Right atrium auricular region (tissue), 2 donors: ENCODE measurements around the gene PRH1. TPM values are rescaled to one million over a fixed set of nuclear protein-coding genes. Genes with fewer than 3 reads are reported as not detected.

Experiments
- DNase-seq: peaks from one replicate; pipeline ENCODE4 v3.0.0-alpha.2; 2019; ENCODE audit warnings: low spot score
- H3K27ac ChIP-seq, 2 donors: fragments of 200-600 bp; sonication (generic); 1 replicate in 1 of 2; 2 replicates in 1 of 2; pipeline ENCODE4 v1.5.1; 2016 to 2019
- H3K27me3 ChIP-seq, 2 donors: fragments of 200-600 bp; sonication (generic); one replicate each; pipeline versions ENCODE4 v1.5.1 to v1.6.0; 2017 to 2019
- H3K36me3 ChIP-seq: fragments of 200-600 bp; sonication (generic); one replicate; pipeline ENCODE4 v1.5.1; 2016
- H3K4me1 ChIP-seq, 2 donors: fragments of 200-600 bp; sonication (generic); one replicate each; pipeline versions ENCODE4 v1.5.1 to v1.6.0; 2017 to 2019
- H3K4me3 ChIP-seq, 2 donors: fragments of 200-600 bp; sonication (generic); 1 replicate in 1 of 2; 2 replicates in 1 of 2; pipeline ENCODE4 v1.5.1; 2017 to 2019; ENCODE audit warnings: mild to moderate bottlenecking in 1 of 2, moderate library complexity in 1 of 2
- H3K9me3 ChIP-seq, 2 donors: fragments of 200-600 bp; sonication (generic); one replicate each; pipeline ENCODE4 v1.5.1; 2019
- CTCF ChIP-seq, 2 donors: fragments of 200-600 bp; sonication (generic); IDR thresholded peaks; one replicate each; pipeline ENCODE4 v1.5.1; 2019; ENCODE audit warnings: antibody characterized with exemption in 2 of 2
- total RNA-seq, 2 donors: library from RNA; depleted of rRNA; stranded (reverse); fragments of >200 nt; gene quantifications; one replicate each; pipeline ENCODE4 v1.1.0, GENCODE V29; 2016

Gene PRH1
- total RNA-seq, 2 donors from 2014 or later, result 9.2 to 13.1 TPM

- no peak for TF ChIP-seq CTCF (IDR thresholded peaks at IDR 0.05)
These were observed 28.2 kb downstream of the PRH1 start for GRCh38 chr12:10855807-10856206.

GRCh38 chr12:10853776-10854175 is 30.3 kb downstream of the PRH1 start:
- H3K9me3 ChIP-seq, result peaks cover 0 to 5% of the 10 kb centered on the region in 2 donors
- H3K27me3 ChIP-seq, result no peaks in the 10 kb centered on the region
- no peak overlapping the region for H3K4me3 ChIP-seq
- no peaks in the 10 kb centered on the region for H3K4me1 ChIP-seq
- H3K27ac ChIP-seq, result no peak overlapping the region
- no peak for TF ChIP-seq CTCF (IDR thresholded peaks at IDR 0.05)
- no peak for DNase-seq
- peaks cover 12% of the 10 kb centered on the region for H3K36me3 ChIP-seq

More at GRCh38 chr12:10855807-10856206, 28.2 kb downstream of the PRH1 start:
- peaks cover 0 to 5% of the 10 kb centered on the region in 2 donors for H3K9me3 ChIP-seq
- H3K4me1 ChIP-seq, result no peaks in the 10 kb centered on the region
- H3K27me3 ChIP-seq, result no peaks in the 10 kb centered on the region
- H3K27ac ChIP-seq, result no peak overlapping the region
- H3K36me3 ChIP-seq, result peaks cover 14% of the 10 kb centered on the region
- H3K4me3 ChIP-seq, result no peak overlapping the region
- no peak for DNase-seq

GRCh38 chr12:10851243-10851858 is 32.7 kb downstream of the PRH1 start:
- Histone ChIP-seq H3K4me3 (no peak overlapping the region), H3K36me3 (peaks cover 6% of the 10 kb centered on the region), H3K27me3 (no peaks in the 10 kb centered on the region), H3K9me3 (peaks cover 0 to 5% of the 10 kb centered on the region in 2 donors), H3K27ac (no peak overlapping the region), H3K4me1 (no peaks in the 10 kb centered on the region)
- TF ChIP-seq CTCF (IDR thresholded peaks at IDR 0.05), result no peak
- DNase-seq, result no peak

- no peak for TF ChIP-seq CTCF (IDR thresholded peaks at IDR 0.05)
- DNase-seq, result no peak
- no peaks in the 10 kb centered on the region for H3K4me1 ChIP-seq
- H3K27ac ChIP-seq, result no peak within 1 kb of the TSS
- no peaks in the 10 kb centered on the region for H3K36me3 ChIP-seq
- H3K27me3 ChIP-seq, result no peaks in the 10 kb centered on the region
- H3K4me3 ChIP-seq, result no peak within 1 kb of the TSS
- H3K9me3 ChIP-seq, result no peaks in the 10 kb centered on the region
These were observed 34.6 kb downstream of the PRH1 start, which contains the start of gene PRR4 for GRCh38 chr12:10849425-10849878. PRR4 (minus strand) TSS chr12:10849475; CDS start chr12:10849437, 38 bp downstream.

GRCh38 chr12:10847744-10848143 is 36.3 kb downstream of the PRH1 start:
- no peaks in the 10 kb centered on the region for H3K9me3 ChIP-seq
- no peak overlapping the region for H3K4me3 ChIP-seq
- TF ChIP-seq CTCF (IDR thresholded peaks at IDR 0.05), result no peak
- no peak for DNase-seq
- no peak overlapping the region for H3K27ac ChIP-seq
- peaks cover 2% of the 10 kb centered on the region for H3K36me3 ChIP-seq
- H3K27me3 ChIP-seq, result no peaks in the 10 kb centered on the region
- no peaks in the 10 kb centered on the region for H3K4me1 ChIP-seq

GRCh38 chr12:10842862-10843261 is 41.2 kb downstream of the PRH1 start:
- no peak for DNase-seq
- no peak for TF ChIP-seq CTCF (IDR thresholded peaks at IDR 0.05)
- Histone ChIP-seq H3K27ac (no peak overlapping the region), H3K4me3 (no peak overlapping the region), H3K27me3 (no peaks in the 10 kb centered on the region), H3K9me3 (no peaks in the 10 kb centered on the region), H3K36me3 (peaks cover 4% of the 10 kb centered on the region), H3K4me1 (no peaks in the 10 kb centered on the region)
